ENCODE measurements around the gene MOSMO.

GRCh38 chr16:22081050-22081449, 73.1 kb downstream of the MOSMO start:
- TF ChIP-seq CTCF (IDR thresholded peaks at IDR 0.05) (no peak), POLR2A (IDR thresholded peaks at IDR 0.05) (no peak)

Data from stomach (tissue), 4 donors.